Astrocyte (in vitro differentiated cells and primary cell): Measurements from ENCODE around the gene MYEOV. TPM values are rescaled to one million over a fixed set of nuclear protein-coding genes. Genes with fewer than 3 reads are reported as not detected.

Experiments used
- DNase-seq: peaks from one replicate; pipeline ENCODE4 v3.0.0-alpha.2; 2010; ENCODE audit warnings: low read depth
- FAIRE-seq: peaks from 2 replicates; lab custom pipeline; 2011; peaks lifted over from hg19 to GRCh38; lab: Jason Lieb, UNC
- H2AFZ ChIP-seq: 2 replicates; pipeline ENCODE4 v1.6.0; 2012; ENCODE audit warnings: low read depth, low read length, inconsistent platforms
- H3K27ac ChIP-seq: 2 replicates; pipeline ENCODE4 v1.5.1; 2011; ENCODE audit warnings: low read depth, low read length, inconsistent platforms
- H3K27me3 ChIP-seq: 2 replicates; pipeline ENCODE4 v1.6.0; 2011; ENCODE audit warnings: low read length, inconsistent platforms; ENCODE audit not compliant: insufficient read depth
- H3K36me3 ChIP-seq: 2 replicates; pipeline ENCODE4 v1.5.1; 2011; ENCODE audit warnings: low read length, inconsistent platforms; ENCODE audit not compliant: insufficient read depth
- H3K4me1 ChIP-seq: 2 replicates; pipeline ENCODE4 v1.5.1; 2011; ENCODE audit warnings: low read length, inconsistent platforms; ENCODE audit not compliant: insufficient read depth
- H3K4me2 ChIP-seq: 2 replicates; pipeline ENCODE4 v1.6.0; 2012; ENCODE audit warnings: low read length, inconsistent platforms
- H3K4me3 ChIP-seq: 2 replicates; pipeline ENCODE4 v1.5.1; 2011; ENCODE audit warnings: low read depth, mild to moderate bottlenecking, low read length, inconsistent platforms; ENCODE audit not compliant: insufficient read depth
- H3K79me2 ChIP-seq: 2 replicates; pipeline ENCODE4 v1.6.0; 2012; ENCODE audit warnings: mild to moderate bottlenecking, low read length, inconsistent platforms; ENCODE audit not compliant: insufficient read depth
- H3K9ac ChIP-seq: 2 replicates; pipeline ENCODE4 v1.6.0; 2012; ENCODE audit warnings: mild to moderate bottlenecking, low read length, inconsistent platforms
- H3K9me3 ChIP-seq: 2 replicates; pipeline ENCODE4 v1.5.1; 2012; ENCODE audit warnings: low read depth, mild to moderate bottlenecking, low read length, inconsistent platforms; ENCODE audit not compliant: insufficient read depth
- H4K20me1 ChIP-seq: 2 replicates; pipeline ENCODE4 v1.6.0; 2012; ENCODE audit warnings: low read length, inconsistent platforms; ENCODE audit not compliant: insufficient read depth
- H3K27ac Mint-ChIP-seq: one replicate; pipeline ENCODE4 v1.8.0; 2021; ENCODE audit warnings: mild to moderate bottlenecking, mixed read lengths; ENCODE audit not compliant: unreplicated experiment
- H3K27me3 Mint-ChIP-seq: one replicate; pipeline ENCODE4 v1.8.0; 2021; ENCODE audit warnings: low read depth, mixed read lengths; ENCODE audit not compliant: unreplicated experiment
- H3K36me3 Mint-ChIP-seq: one replicate; pipeline ENCODE4 v1.8.0; 2021; ENCODE audit warnings: low read depth, mixed read lengths; ENCODE audit not compliant: unreplicated experiment
- H3K4me1 Mint-ChIP-seq: one replicate; pipeline ENCODE4 v1.8.0; 2021; ENCODE audit warnings: low read depth, mixed read lengths; ENCODE audit not compliant: unreplicated experiment
- H3K4me3 Mint-ChIP-seq: one replicate; pipeline ENCODE4 v1.8.0; 2021; ENCODE audit warnings: mild to moderate bottlenecking, moderate library complexity, mixed read lengths; ENCODE audit not compliant: unreplicated experiment
- H3K9me3 Mint-ChIP-seq: one replicate; pipeline ENCODE4 v1.8.0; 2021; ENCODE audit warnings: mild to moderate bottlenecking, mixed read lengths; ENCODE audit not compliant: unreplicated experiment
- EZH2 ChIP-seq: IDR thresholded peaks from 2 replicates; pipeline ENCODE4 v1.6.1; 2012; ENCODE audit warnings: mild to moderate bottlenecking, low read length, inconsistent platforms; ENCODE audit not compliant: insufficient read depth
- total RNA-seq: library from RNA; stranded (reverse); gene quantifications from 2 replicates; pipeline ENCODE4 v1.2.1, GENCODE V29; 2021
- TF ChIP-seq, protein P1 (sequence below): IDR thresholded peaks from 2 replicates; pipeline ENCODE4 v1.5.1; 2011; ENCODE audit warnings: low read depth, mild to moderate bottlenecking, inconsistent platforms, low read length, moderate library complexity; ENCODE audit not compliant: insufficient read depth

The MYEOV gene
- total RNA-seq, 1 donor from 2014 or later, result not detected

GRCh38 chr11:69296890-69297786 lies 3.2 kb downstream of the MYEOV start:
- peak overlapping the region; percentile 66 for H3K27ac Mint-ChIP-seq
- Histone ChIP-seq H3K9ac (peak overlapping the region; percentile 76), H3K79me2 (no peaks in the 10 kb centered on the region), H3K27me3 (no peaks in the 10 kb centered on the region), H4K20me1 (no peaks in the 10 kb centered on the region), H3K4me2 (peak overlapping the region; percentile 60), H3K4me1 (peaks cover 52% of the 10 kb centered on the region), H3K9me3 (no peaks in the 10 kb centered on the region), H2AFZ (no peak overlapping the region), H3K27ac (peak overlapping the region; percentile 94), H3K4me3 (no peak overlapping the region), H3K36me3 (no peaks in the 10 kb centered on the region)
- peaks cover 4% of the 10 kb centered on the region for H3K36me3 Mint-ChIP-seq
- H3K4me3 Mint-ChIP-seq, result no peak overlapping the region
- peaks cover 8% of the 10 kb centered on the region for H3K9me3 Mint-ChIP-seq
- TF ChIP-seq, protein P1, sequence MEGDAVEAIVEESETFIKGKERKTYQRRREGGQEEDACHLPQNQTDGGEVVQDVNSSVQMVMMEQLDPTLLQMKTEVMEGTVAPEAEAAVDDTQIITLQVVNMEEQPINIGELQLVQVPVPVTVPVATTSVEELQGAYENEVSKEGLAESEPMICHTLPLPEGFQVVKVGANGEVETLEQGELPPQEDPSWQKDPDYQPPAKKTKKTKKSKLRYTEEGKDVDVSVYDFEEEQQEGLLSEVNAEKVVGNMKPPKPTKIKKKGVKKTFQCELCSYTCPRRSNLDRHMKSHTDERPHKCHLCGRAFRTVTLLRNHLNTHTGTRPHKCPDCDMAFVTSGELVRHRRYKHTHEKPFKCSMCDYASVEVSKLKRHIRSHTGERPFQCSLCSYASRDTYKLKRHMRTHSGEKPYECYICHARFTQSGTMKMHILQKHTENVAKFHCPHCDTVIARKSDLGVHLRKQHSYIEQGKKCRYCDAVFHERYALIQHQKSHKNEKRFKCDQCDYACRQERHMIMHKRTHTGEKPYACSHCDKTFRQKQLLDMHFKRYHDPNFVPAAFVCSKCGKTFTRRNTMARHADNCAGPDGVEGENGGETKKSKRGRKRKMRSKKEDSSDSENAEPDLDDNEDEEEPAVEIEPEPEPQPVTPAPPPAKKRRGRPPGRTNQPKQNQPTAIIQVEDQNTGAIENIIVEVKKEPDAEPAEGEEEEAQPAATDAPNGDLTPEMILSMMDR, result no peak
- no peak for TF ChIP-seq EZH2
- DNase-seq (peak; percentile 99), FAIRE-seq (no peak)
- H3K4me1 Mint-ChIP-seq, result peaks cover 22% of the 10 kb centered on the region
- H3K27me3 Mint-ChIP-seq, result peaks cover 18% of the 10 kb centered on the region

DNA sequence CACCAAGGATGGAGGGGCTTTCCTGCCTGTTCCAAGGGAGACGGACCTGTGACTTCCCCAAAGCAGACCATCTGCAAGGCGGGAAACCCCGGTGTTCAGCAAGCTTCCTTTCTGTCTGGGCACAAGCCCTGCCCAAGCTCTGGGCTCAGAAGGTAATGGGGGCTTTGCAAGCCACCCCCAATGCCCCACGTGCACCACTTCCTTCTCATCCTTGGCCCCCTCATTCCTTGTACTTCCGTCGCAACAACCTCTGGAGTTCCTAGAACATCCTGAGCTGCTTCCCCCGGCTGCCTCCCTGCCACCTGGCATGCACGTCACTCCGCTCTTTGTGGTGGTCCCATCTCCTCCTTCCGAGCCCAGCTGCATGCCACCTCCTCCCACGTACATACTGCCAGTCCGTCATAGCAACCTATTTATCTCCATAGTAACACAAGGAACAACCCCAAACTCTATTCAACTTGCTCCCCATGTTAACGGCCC lies 3.9 kb downstream of the MYEOV start:
- H3K36me3 ChIP-seq, result no peaks in the 10 kb centered on the region
- peak overlapping the region; percentile 60 for H3K4me2 ChIP-seq
- no peak for TF ChIP-seq EZH2
- TF ChIP-seq, protein P1, result no peak
- H2AFZ ChIP-seq, result no peak overlapping the region
- Mint-ChIP-seq H3K27ac (peak overlapping the region; percentile 43), H3K36me3 (peaks cover 4% of the 10 kb centered on the region), H3K4me1 (peaks cover 22% of the 10 kb centered on the region), H3K27me3 (peaks cover 19% of the 10 kb centered on the region), H3K9me3 (peaks cover 8% of the 10 kb centered on the region), H3K4me3 (no peak overlapping the region)
- no peak overlapping the region for H3K4me3 ChIP-seq
- H3K27me3 ChIP-seq, result no peaks in the 10 kb centered on the region
- H3K9ac ChIP-seq, result peak overlapping the region; percentile 76
- no peaks in the 10 kb centered on the region for H4K20me1 ChIP-seq
- H3K27ac ChIP-seq, result peak overlapping the region; percentile 94
- peaks cover 58% of the 10 kb centered on the region for H3K4me1 ChIP-seq
- no peaks in the 10 kb centered on the region for H3K9me3 ChIP-seq
- no peak for FAIRE-seq
- no peaks in the 10 kb centered on the region for H3K79me2 ChIP-seq
- peak; percentile 74 for DNase-seq
